Caco-2 (cell line): Measurements from ENCODE around the gene IL31. TPM values are rescaled to one million over a fixed set of nuclear protein-coding genes. Genes with fewer than 3 reads are reported as not detected.

Experiments
- BruUV-seq: library from RNA; stranded (reverse); fragments of 400-500 nt; replicated peaks from 2 replicates; lab custom pipeline; 2021; lab: Mats Ljungman, UMichigan
- CTCF ChIA-PET: fragments of 300-600 bp; sonication (Branson Sonifier 250); formaldehyde crosslinking; loops from one replicate; lab custom pipeline; 2022; ENCODE audit warnings: antibody characterized with exemption; lab: Charles Lee
- POLR2A ChIA-PET: fragments of 300-600 bp; sonication (Branson Sonifier 250); formaldehyde crosslinking; loops from one replicate; lab custom pipeline; 2022; ENCODE audit warnings: antibody characterized with exemption; lab: Charles Lee
- DNase-seq, 2 experiments: peaks; one replicate each; pipeline versions ENCODE4 v3.0.0 to v3.0.0-alpha.2; 2020 to 2022
- H3K27me3 ChIP-seq: replicated peaks from 2 replicates; pipeline ENCODE4 v1.6.0; 2011; ENCODE audit warnings: low read length; ENCODE audit not compliant: control insufficient read depth, insufficient read depth
- H3K36me3 ChIP-seq: 2 replicates; pipeline ENCODE4 v1.5.1; 2011; ENCODE audit warnings: low read length; ENCODE audit not compliant: control insufficient read depth, insufficient read depth
- H3K4me1 ChIP-seq: fragments of 250-450 bp; sonication (Bioruptor Pico); 2 replicates; pipeline ENCODE4 v1.5.1; 2020; ENCODE audit warnings: mild to moderate bottlenecking
- H3K4me3 ChIP-seq: 2 replicates; pipeline ENCODE4 v1.5.1; 2011; ENCODE audit warnings: low read depth, mild to moderate bottlenecking, control low read depth, low read length
- H3K9me3 ChIP-seq: fragments of 250-450 bp; sonication (Bioruptor Pico); 2 replicates; pipeline ENCODE4 v1.5.1; 2020; ENCODE audit warnings: mild to moderate bottlenecking, moderate library complexity
- H3K27ac Mint-ChIP-seq: one replicate; pipeline ENCODE4 v1.8.0; 2022; ENCODE audit warnings: mixed read lengths; ENCODE audit not compliant: unreplicated experiment
- H3K27me3 Mint-ChIP-seq: one replicate; pipeline ENCODE4 v1.8.0; 2022; ENCODE audit warnings: mixed read lengths; ENCODE audit not compliant: insufficient read depth, unreplicated experiment
- H3K36me3 Mint-ChIP-seq: one replicate; pipeline ENCODE4 v1.8.0; 2022; ENCODE audit warnings: mild to moderate bottlenecking, mixed read lengths; ENCODE audit not compliant: insufficient read depth, unreplicated experiment
- H3K4me1 Mint-ChIP-seq: one replicate; pipeline ENCODE4 v1.8.0; 2022; ENCODE audit warnings: low read depth, mixed read lengths; ENCODE audit not compliant: unreplicated experiment
- H3K4me3 Mint-ChIP-seq: one replicate; pipeline ENCODE4 v1.8.0; 2022; ENCODE audit warnings: mild to moderate bottlenecking, moderate library complexity, mixed read lengths; ENCODE audit not compliant: unreplicated experiment
- H3K9me3 Mint-ChIP-seq: one replicate; pipeline ENCODE4 v1.8.0; 2022; ENCODE audit warnings: mixed read lengths; ENCODE audit not compliant: unreplicated experiment
- CTCF ChIP-seq, 2 experiments: fragments of 200-600 bp in 1 of 2; IDR thresholded peaks; 1 replicate in 1 of 2; 2 replicates in 1 of 2; pipeline versions ENCODE4 v1.5.1 to v1.8.0; 2011 to 2022; ENCODE audit warnings: antibody characterized with exemption in 1 of 2, control low read depth in 1 of 2, inconsistent platforms in 1 of 2, low read depth in 1 of 2, low read length in 1 of 2, mild to moderate bottlenecking in 1 of 2, moderate library complexity in 1 of 2; ENCODE audit not compliant: insufficient read depth in 1 of 2, severe bottlenecking in 1 of 2, unreplicated experiment in 1 of 2
- intact Hi-C: fragments of 100-400 bp; cut with micrococcal nuclease; formaldehyde crosslinking; loops from one replicate; pipeline ENCODE4 v1.10.0; 2022; ENCODE audit not compliant: unreplicated experiment
- total RNA-seq: library from RNA; stranded (reverse); gene quantifications from 2 replicates; pipeline ENCODE4 v1.2.3, GENCODE V29; 2022

Gene IL31
- total RNA-seq, 1 experiment from 2014 or later, result not detected

DNA sequence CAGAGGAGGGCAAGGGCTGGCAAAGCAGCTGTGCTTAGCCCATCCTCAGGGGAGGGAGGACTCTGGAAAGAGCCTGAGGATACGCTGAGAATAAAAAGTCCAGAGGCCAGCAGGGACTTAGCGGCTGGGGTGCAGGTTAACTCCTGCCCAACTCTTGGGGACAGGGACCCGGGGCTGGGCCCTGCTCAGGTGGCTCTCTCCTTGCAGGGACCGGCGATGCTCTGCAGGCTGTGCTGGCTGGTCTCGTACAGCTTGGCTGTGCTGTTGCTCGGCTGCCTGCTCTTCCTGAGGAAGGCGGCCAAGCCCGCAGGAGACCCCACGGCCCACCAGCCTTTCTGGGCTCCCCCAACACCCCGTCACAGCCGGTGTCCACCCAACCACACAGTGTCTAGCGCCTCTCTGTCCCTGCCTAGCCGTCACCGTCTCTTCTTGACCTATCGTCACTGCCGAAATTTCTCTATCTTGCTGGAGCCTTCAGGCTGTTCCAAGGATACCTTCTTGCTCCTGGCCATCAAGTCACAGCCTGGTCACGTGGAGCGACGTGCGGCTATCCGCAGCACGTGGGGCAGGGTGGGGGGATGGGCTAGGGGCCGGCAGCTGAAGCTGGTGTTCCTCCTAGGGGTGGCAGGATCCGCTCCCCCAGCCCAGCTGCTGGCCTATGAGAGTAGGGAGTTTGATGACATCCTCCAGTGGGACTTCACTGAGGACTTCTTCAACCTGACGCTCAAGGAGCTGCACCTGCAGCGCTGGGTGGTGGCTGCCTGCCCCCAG, 32.3 kb upstream of the IL31 start:
- Mint-ChIP-seq H3K4me1 (peaks cover 7% of the 10 kb centered on the region), H3K9me3 (no peaks in the 10 kb centered on the region), H3K27ac (no peak overlapping the region), H3K27me3 (no peaks in the 10 kb centered on the region), H3K36me3 (peaks cover 63% of the 10 kb centered on the region), H3K4me3 (no peak overlapping the region)
- no TSS peak for BruUV-seq
- DNase-seq, result no peak
- H3K27me3 ChIP-seq, result no peaks in the 10 kb centered on the region
- no peak overlapping the region for H3K4me3 ChIP-seq
- H3K36me3 ChIP-seq, result no peaks in the 10 kb centered on the region; the same call in 1 of the 2 replicates
- POLR2A ChIA-PET, result no interaction called here
- TF ChIP-seq CTCF (IDR thresholded peaks at IDR 0.05; ENCODE audit: insufficient read depth in 1 of 2, low read depth in 1 of 2, low read length in 1 of 2, severe bottlenecking in 1 of 2, unreplicated experiment in 1 of 2), result no peak
- CTCF ChIA-PET, result no interaction called here
- H3K4me1 ChIP-seq, result peaks cover 9% of the 10 kb centered on the region; the same call in 1 of the 2 replicates
- no peaks in the 10 kb centered on the region for H3K9me3 ChIP-seq
- intact Hi-C loops, result no loop called here

DNA sequence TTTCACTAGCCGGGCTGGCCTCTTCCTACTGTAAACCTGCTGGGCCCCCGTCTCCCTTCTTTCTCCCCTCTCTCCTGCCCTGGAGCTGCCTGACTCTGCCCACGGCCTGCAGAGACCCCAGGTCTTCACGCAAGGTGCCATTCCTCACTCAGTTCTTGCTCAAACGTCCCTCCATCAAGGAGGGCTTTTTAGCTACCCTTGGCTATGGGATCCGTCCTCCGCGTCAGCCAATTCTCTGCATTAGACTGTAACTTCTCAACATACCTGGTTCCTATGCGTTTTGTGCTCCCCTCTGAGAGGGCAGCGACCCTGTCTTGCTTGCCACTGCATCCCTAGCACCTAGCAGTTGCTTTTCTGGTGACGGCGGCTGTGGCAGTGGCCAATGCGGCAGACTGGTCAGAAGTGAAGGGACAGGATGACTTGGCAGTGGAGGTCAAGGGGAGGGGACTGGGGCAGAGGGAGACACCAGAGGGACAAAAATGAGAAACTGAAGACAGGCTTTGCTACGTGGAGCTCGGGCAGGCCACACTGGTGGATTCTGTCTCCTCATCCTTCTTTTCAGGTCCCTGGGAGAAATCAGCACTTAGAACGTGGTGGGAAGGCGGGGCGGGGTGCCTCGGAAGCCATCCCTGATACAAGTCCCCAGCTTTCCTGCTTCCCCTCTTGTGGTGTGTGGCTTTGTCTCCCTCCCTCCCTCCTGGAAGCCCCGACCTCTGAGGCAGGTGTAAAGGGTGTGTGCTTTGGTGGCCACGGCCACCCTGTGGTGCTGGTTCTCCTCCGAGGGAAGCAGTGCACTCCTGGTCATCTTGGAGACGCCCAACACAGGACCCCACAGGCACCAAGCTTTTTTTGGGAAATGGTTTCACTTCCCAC, 31.3 kb upstream of the IL31 start:
- no peak for TF ChIP-seq CTCF (IDR thresholded peaks at IDR 0.05; ENCODE audit: insufficient read depth in 1 of 2, low read depth in 1 of 2, low read length in 1 of 2, severe bottlenecking in 1 of 2, unreplicated experiment in 1 of 2)
- no peaks in the 10 kb centered on the region for H3K27me3 ChIP-seq
- DNase-seq, result no peak
- H3K36me3 Mint-ChIP-seq, result peaks cover 59% of the 10 kb centered on the region
- TSS peak; percentile 24 for BruUV-seq
- no peaks in the 10 kb centered on the region; the same call in 1 of the 2 replicates for H3K36me3 ChIP-seq
- no peak overlapping the region for H3K4me3 ChIP-seq
- intact Hi-C loops, result no loop called here
- ChIA-PET CTCF (interaction anchor here (1.1 kb wide), 1 partner anchor 151 kb away, joined by 5 read pairs; no protein-coding TSS in a partner anchor), POLR2A (interaction anchor here (0.6 kb wide), 1 partner anchor 737 kb away, joined by 3 read pairs; no protein-coding TSS in a partner anchor)
- H3K4me1 ChIP-seq, result peaks cover 9% of the 10 kb centered on the region; the same call in 1 of the 2 replicates
- no peaks in the 10 kb centered on the region for H3K9me3 Mint-ChIP-seq
- no peaks in the 10 kb centered on the region for H3K27me3 Mint-ChIP-seq
- peak overlapping the region; percentile 64 for H3K4me3 Mint-ChIP-seq
- H3K4me1 Mint-ChIP-seq, result peaks cover 7% of the 10 kb centered on the region
- no peaks in the 10 kb centered on the region for H3K9me3 ChIP-seq
- peak overlapping the region; percentile 42 for H3K27ac Mint-ChIP-seq
